Airway epithelial cell (primary cell): Measurements from ENCODE around the gene OR5AP2. TPM values are rescaled to one million over a fixed set of nuclear protein-coding genes. Genes with fewer than 3 reads are reported as not detected.

Source experiments
- total RNA-seq: library from RNA; depleted of rRNA; stranded (reverse); fragments of >200 nt; gene quantifications from 2 replicates; pipeline ENCODE4 v1.2.3, GENCODE V29; 2015

OR5AP2 gene
- total RNA-seq: not detected in 2 replicates

DNA sequence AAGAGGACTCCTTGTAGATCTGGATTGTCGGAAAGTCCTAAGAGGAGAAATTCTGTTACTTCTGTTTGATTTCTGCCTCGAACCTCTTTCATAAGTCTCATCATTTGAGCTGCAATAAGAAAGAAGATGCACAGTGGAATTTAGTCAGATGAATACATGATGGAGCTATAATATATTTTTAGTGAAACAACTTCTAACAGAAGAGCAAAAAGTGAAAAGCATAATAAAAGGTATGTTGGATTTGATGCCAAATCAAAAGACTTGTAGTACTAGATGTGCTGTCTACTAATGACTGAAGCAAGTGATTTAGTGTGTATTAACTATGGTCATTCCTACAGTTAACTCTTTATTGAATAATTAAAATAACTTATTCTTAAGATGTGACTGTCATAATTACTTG, at the start of gene OR5AP2:
OR5AP2 (minus strand) TSS at position 101 of the 400 bp plus-strand sequence; CDS start at position 101, 0 bp downstream.

DNA sequence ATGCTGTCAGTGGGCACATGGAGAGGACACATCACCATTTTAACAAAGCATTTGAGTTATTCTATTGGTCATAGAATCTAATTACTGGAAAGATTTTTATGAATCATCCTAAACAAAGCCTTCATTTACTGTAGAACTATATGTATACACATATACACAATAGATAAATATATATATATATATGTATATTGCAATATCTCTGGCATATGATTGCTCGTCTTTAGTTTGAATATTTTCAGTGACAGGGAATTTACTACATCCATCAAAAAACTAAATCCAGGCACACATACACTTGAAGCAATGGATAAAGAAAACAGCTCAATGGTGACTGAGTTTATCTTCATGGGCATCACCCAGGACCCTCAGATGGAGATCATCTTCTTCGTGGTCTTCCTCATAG, 21.1 kb upstream of the OR5AP2 start, which contains the start of gene OR5AR1:
OR5AR1 (plus strand) TSS at position 301 of the 400 bp plus-strand sequence; CDS start at position 301, 0 bp downstream.

Other genes starting within 250 kb of the OR5AP2 start
- not detected in 2 replicates for gene OR5AL1, start 229.7 kb downstream of the OR5AP2 start, total RNA-seq
- gene OR5M3, start 169.1 kb downstream of the OR5AP2 start, total RNA-seq: not detected in 2 replicates
- not detected in 2 replicates for gene OR5M8, start 151.1 kb downstream of the OR5AP2 start, total RNA-seq
- not detected in 2 replicates for gene OR5M11, start 99.2 kb downstream of the OR5AP2 start, total RNA-seq
- gene OR5M10, start 64.7 kb downstream of the OR5AP2 start, total RNA-seq: not detected in 2 replicates
- not detected in 2 replicates for gene OR5M1, start 27.6 kb downstream of the OR5AP2 start, total RNA-seq
- gene OR5AR1, start 21.2 kb upstream of the OR5AP2 start, total RNA-seq: not detected in 2 replicates
- gene OR9G1, start 56.7 kb upstream of the OR5AP2 start, total RNA-seq: not detected in 2 replicates
- not detected in 2 replicates for gene OR9G4, start 106.3 kb upstream of the OR5AP2 start, total RNA-seq